Breast epithelium (tissue), 3 donors: ENCODE results near the gene MAP2K5.

Experiments used
- CTCF ChIP-seq, 3 donors: fragments of 450-650 bp; IDR thresholded peaks; one replicate each; pipeline ENCODE4 v1.5.1; 2016 to 2017; ENCODE audit warnings: antibody characterized with exemption in 3 of 3, mild to moderate bottlenecking in 3 of 3, moderate library complexity in 3 of 3
- POLR2A ChIP-seq: fragments of 450-650 bp; IDR thresholded peaks from one replicate; pipeline ENCODE4 v1.6.1; 2016; ENCODE audit warnings: antibody characterized with exemption, mild to moderate bottlenecking, moderate library complexity

- TF ChIP-seq CTCF (IDR thresholded peaks at IDR 0.05): no peak
- TF ChIP-seq POLR2A: no peak
Observed at GRCh38 chr15:67678993-67679392, 136.5 kb downstream of the MAP2K5 start.
